PC-9 (cell line): ENCODE results near the gene CTNNB1. TPM values are rescaled to one million over a fixed set of nuclear protein-coding genes. Genes with fewer than 3 reads are reported as not detected.

Experiments
- BruUV-seq: library from RNA; stranded (reverse); fragments of 400-500 nt; replicated peaks from 2 replicates; lab custom pipeline; 2021; lab: Mats Ljungman, UMichigan
- CTCF ChIA-PET: fragments of 300-600 bp; sonication (Branson Sonifier 250); formaldehyde crosslinking; loops from one replicate; lab custom pipeline; 2022; ENCODE audit warnings: antibody characterized with exemption; lab: Charles Lee
- POLR2A ChIA-PET: fragments of 300-600 bp; sonication (Branson Sonifier 250); formaldehyde crosslinking; loops from one replicate; lab custom pipeline; 2022; ENCODE audit warnings: antibody characterized with exemption; ENCODE audit not compliant: unreplicated experiment; lab: Charles Lee
- DNase-seq, 2 experiments: peaks; one replicate each; pipeline versions ENCODE4 v3.0.0 to v3.0.0-alpha.2; 2015 to 2022; ENCODE audit warnings: mixed read lengths in 1 of 2
- H2AFZ ChIP-seq: fragments of 200-600 bp; sonication (generic); 2 replicates; pipeline ENCODE4 v1.8.1; 2017; ENCODE audit warnings: antibody characterized with exemption
- H3F3A ChIP-seq: fragments of 200-600 bp; sonication (generic); 2 replicates; pipeline ENCODE4 v1.8.1; 2017; ENCODE audit warnings: antibody characterized with exemption, mild to moderate bottlenecking, low read depth; ENCODE audit not compliant: insufficient read depth
- H3K27ac ChIP-seq: fragments of 200-600 bp; sonication (generic); 2 replicates; pipeline ENCODE4 v1.6.1; 2016; ENCODE audit warnings: mixed run types
- H3K27me3 ChIP-seq: fragments of 200-600 bp; sonication (generic); 2 replicates; pipeline ENCODE4 v1.6.1; 2016; ENCODE audit warnings: low read depth, mixed run types; ENCODE audit not compliant: insufficient read depth
- H3K36me3 ChIP-seq: fragments of 200-600 bp; sonication (generic); 2 replicates; pipeline ENCODE4 v1.6.1; 2016; ENCODE audit warnings: low read depth, mixed run types
- H3K4me1 ChIP-seq: fragments of 200-600 bp; sonication (generic); replicated peaks from 2 replicates; pipeline ENCODE4 v1.6.1; 2016; ENCODE audit warnings: mixed run types; ENCODE audit not compliant: insufficient read depth
- H3K4me2 ChIP-seq: fragments of 200-600 bp; sonication (generic); 2 replicates; pipeline ENCODE4 v1.6.1; 2017; ENCODE audit warnings: mixed run types
- H3K4me3 ChIP-seq: fragments of 200-600 bp; sonication (generic); 2 replicates; pipeline ENCODE4 v1.6.1; 2016; ENCODE audit warnings: mixed run types
- H3K79me2 ChIP-seq: fragments of 200-600 bp; sonication (generic); 2 replicates; pipeline ENCODE4 v1.6.1; 2017; ENCODE audit warnings: low read depth, mixed run types
- H3K9me2 ChIP-seq: fragments of 200-600 bp; sonication (generic); 2 replicates; pipeline ENCODE4 v1.8.1; 2017; ENCODE audit warnings: mild to moderate bottlenecking; ENCODE audit not compliant: insufficient read depth
- H3K9me3 ChIP-seq: fragments of 200-600 bp; sonication (generic); 2 replicates; pipeline ENCODE4 v1.8.1; 2016; ENCODE audit warnings: low read depth; ENCODE audit not compliant: insufficient read depth
- H4K20me1 ChIP-seq: fragments of 200-600 bp; sonication (generic); 2 replicates; pipeline ENCODE4 v1.8.1; 2017; ENCODE audit not compliant: insufficient read depth
- EZH2 ChIP-seq: fragments of 200-600 bp; sonication (generic); IDR thresholded peaks from 2 replicates; pipeline ENCODE4 v1.8.0; 2017; ENCODE audit warnings: antibody characterized with exemption, low read depth
- intact Hi-C: fragments of 100-400 bp; cut with micrococcal nuclease; formaldehyde crosslinking; loops from one replicate; pipeline ENCODE4 v1.10.0; 2022; ENCODE audit not compliant: unreplicated experiment
- total RNA-seq: library from RNA; stranded (reverse); gene quantifications from 2 replicates; pipeline ENCODE4 v1.2.3, GENCODE V29; 2021
- TF ChIP-seq, protein P1 (sequence below): fragments of 200-600 bp; sonication (generic); conservative IDR thresholded peaks from 2 replicates; pipeline ENCODE4 v1.6.1; 2017; ENCODE audit warnings: mixed run types, antibody characterized with exemption, mild to moderate bottlenecking, moderate library complexity

CTNNB1 gene
- total RNA-seq, 1 experiment from 2014 or later, result 251 TPM

GRCh38 chr3:41243183-41243582, 43.9 kb downstream of the CTNNB1 start:
- Histone ChIP-seq H4K20me1 (peaks cover 4% of the 10 kb centered on the region; the same call in 1 of the 2 replicates), H3K9me3 (no peaks in the 10 kb centered on the region), H3K4me2 (no peak overlapping the region), H3F3A (peaks cover 15% of the 10 kb centered on the region; the same call in 1 of the 2 replicates), H3K9me2 (no peaks in the 10 kb centered on the region), H3K4me3 (no peak overlapping the region), H3K79me2 (no peaks in the 10 kb centered on the region), H3K27me3 (no peaks in the 10 kb centered on the region), H3K4me1 (no peaks in the 10 kb centered on the region), H3K36me3 (peaks cover 23% of the 10 kb centered on the region), H3K27ac (no peak overlapping the region), H2AFZ (no peak overlapping the region)
- TF ChIP-seq, protein P1, sequence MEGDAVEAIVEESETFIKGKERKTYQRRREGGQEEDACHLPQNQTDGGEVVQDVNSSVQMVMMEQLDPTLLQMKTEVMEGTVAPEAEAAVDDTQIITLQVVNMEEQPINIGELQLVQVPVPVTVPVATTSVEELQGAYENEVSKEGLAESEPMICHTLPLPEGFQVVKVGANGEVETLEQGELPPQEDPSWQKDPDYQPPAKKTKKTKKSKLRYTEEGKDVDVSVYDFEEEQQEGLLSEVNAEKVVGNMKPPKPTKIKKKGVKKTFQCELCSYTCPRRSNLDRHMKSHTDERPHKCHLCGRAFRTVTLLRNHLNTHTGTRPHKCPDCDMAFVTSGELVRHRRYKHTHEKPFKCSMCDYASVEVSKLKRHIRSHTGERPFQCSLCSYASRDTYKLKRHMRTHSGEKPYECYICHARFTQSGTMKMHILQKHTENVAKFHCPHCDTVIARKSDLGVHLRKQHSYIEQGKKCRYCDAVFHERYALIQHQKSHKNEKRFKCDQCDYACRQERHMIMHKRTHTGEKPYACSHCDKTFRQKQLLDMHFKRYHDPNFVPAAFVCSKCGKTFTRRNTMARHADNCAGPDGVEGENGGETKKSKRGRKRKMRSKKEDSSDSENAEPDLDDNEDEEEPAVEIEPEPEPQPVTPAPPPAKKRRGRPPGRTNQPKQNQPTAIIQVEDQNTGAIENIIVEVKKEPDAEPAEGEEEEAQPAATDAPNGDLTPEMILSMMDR, result no peak
- TF ChIP-seq EZH2, result no peak
- no TSS peak for BruUV-seq
- intact Hi-C loops, result no loop called here
- DNase-seq, result no peak
- POLR2A ChIA-PET, result no interaction called here
- CTCF ChIA-PET, result no interaction called here

DNA sequence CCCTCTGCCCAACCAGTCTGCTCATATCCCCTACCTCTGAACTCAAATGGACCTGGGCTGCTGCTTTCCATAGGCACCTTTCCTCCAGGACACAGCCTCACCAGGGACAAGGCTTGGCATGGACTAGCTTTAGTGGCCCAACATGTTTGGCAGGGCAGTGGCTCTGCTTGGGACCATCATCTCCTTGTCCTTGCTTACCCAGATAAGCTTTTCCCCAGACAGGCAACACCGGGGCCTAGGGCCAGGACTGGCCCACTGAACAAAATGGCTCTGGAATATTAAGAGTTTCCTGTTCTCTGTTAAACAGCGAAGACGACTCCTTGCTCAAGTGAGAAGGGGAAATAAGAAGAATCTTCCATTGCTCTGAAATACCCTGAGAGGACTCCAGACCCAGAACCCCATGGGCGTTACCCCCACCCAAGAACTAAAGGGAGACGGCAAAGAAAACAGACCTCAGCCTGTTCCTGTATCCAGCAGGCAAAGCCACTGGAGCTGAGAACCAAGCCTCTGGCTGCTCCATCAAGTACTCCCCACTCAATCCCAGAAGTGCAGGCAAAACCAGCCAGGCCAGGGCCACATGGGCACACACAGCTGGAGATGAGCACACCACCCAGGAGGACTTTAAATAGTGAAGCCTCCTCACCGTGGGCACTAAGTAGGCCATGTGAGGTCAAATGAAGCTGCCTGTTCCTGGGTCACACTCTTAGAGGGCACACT, 45.5 kb downstream of the CTNNB1 start:
- CTCF ChIA-PET, result no interaction called here
- no peaks in the 10 kb centered on the region for H3K27me3 ChIP-seq
- no peak overlapping the region for H2AFZ ChIP-seq
- POLR2A ChIA-PET, result no interaction called here
- H3K9me3 ChIP-seq, result no peaks in the 10 kb centered on the region
- H4K20me1 ChIP-seq, result peaks cover 4% of the 10 kb centered on the region; the same call in 1 of the 2 replicates
- H3K79me2 ChIP-seq, result no peaks in the 10 kb centered on the region
- H3K4me3 ChIP-seq, result no peak overlapping the region
- no peaks in the 10 kb centered on the region for H3K4me1 ChIP-seq
- intact Hi-C loops, result no loop called here
- DNase-seq, result no peak
- H3F3A ChIP-seq, result peaks cover 9% of the 10 kb centered on the region; the same call in 1 of the 2 replicates
- no TSS peak for BruUV-seq
- H3K4me2 ChIP-seq, result no peak overlapping the region
- no peak for TF ChIP-seq EZH2
- TF ChIP-seq, protein P1, result no peak
- no peak overlapping the region for H3K27ac ChIP-seq
- H3K9me2 ChIP-seq, result no peaks in the 10 kb centered on the region
- peaks cover 17% of the 10 kb centered on the region for H3K36me3 ChIP-seq

DNA sequence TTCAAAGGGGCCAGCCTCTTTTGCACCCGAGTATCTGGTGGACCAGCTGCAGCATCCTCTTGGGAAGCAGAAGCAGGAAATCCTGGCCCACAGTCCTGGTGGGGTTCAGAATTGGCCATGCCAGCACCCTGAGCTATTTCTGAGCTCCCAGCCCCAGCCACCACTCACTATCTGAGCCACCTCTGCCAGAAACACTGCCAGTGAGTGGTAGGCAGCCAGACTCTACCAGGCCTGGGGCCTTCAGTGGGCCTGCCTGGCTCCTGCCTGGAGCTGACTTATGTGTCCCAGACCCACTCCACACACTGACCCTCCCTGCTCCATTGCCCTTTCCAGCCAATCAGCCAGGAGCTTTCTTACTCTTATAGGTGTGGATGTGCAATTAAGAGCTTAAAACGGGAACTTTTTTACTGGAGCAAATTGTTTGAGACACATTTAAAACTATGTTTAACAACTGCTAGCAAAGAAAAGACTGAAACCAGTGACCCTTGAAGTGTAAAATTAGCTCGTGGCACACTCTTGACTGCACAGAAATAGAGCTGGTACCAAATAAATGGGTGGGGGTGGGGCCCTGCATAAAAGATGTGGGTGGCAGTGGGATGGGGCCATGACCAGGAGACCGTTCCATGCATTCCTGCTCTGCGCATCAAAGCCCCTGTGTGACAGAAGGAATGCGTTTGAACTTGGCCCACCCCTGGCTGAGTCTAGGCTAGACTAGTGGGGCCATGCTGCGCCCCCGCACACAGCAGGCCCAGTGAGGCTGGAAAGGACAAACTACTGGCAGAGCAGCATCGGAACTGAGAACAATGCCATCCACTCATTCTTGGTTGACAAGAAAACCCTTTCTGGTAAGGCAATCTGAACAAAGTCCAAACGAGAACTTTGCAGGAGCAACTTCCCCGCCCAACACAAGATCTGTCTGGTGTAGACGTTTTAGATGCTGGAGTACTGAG, 48.0 kb downstream of the CTNNB1 start:
- POLR2A ChIA-PET, result interaction anchor here (0.6 kb wide), 1 partner anchor 66 kb away, joined by 7 read pairs; no protein-coding TSS in a partner anchor
- no TSS peak for BruUV-seq
- no peaks in the 10 kb centered on the region for H3K36me3 ChIP-seq
- no peak overlapping the region for H2AFZ ChIP-seq
- H3F3A ChIP-seq, result peaks cover 3% of the 10 kb centered on the region; the same call in 1 of the 2 replicates
- H3K9me2 ChIP-seq, result no peaks in the 10 kb centered on the region
- no peak overlapping the region for H3K4me2 ChIP-seq
- no peaks in the 10 kb centered on the region for H3K9me3 ChIP-seq
- TF ChIP-seq, protein P1, result no peak
- no peak for TF ChIP-seq EZH2
- H3K79me2 ChIP-seq, result no peaks in the 10 kb centered on the region
- H3K4me1 ChIP-seq, result no peaks in the 10 kb centered on the region
- H3K27ac ChIP-seq, result no peak overlapping the region
- no peaks in the 10 kb centered on the region for H4K20me1 ChIP-seq
- H3K4me3 ChIP-seq, result no peak overlapping the region
- CTCF ChIA-PET, result no interaction called here
- intact Hi-C loops, result no loop called here
- no peak for DNase-seq
- no peaks in the 10 kb centered on the region for H3K27me3 ChIP-seq
